ENCODE measurements around the gene SPEM1. TPM values are rescaled to one million over a fixed set of nuclear protein-coding genes. Genes with fewer than 3 reads are reported as not detected.

The SPEM1 gene
- total and polyA plus RNA-seq, 8 donors, result 0.20 TPM; not detected in 7

Other genes starting within 250 kb of the SPEM1 start
Only the 30 nearest of the 39 such genes appear.
- gene GABARAP, start 177.9 kb upstream of the SPEM1 start, total RNA-seq, result 100 to 1,000 TPM; 111 to 419 (median 206) TPM
- gene GABARAP, start 177.9 kb upstream of the SPEM1 start, polyA plus RNA-seq, result 1,000 to 10,000 TPM in 1 of 3 donors, 100 to 1,000 TPM in 2; 773 to 1,252 (median 934) TPM
- 10 to 100 TPM; 23.9 to 82.8 (median 54.0) TPM for gene CTDNEP1, start 168.6 kb upstream of the SPEM1 start, total RNA-seq
- 10 to 100 TPM; 71.8 to 85.1 (median 75.9) TPM for gene CTDNEP1, start 168.6 kb upstream of the SPEM1 start, polyA plus RNA-seq
- gene ELP5, start 168.1 kb upstream of the SPEM1 start, total RNA-seq, result 10 to 100 TPM in 3 of 5 donors, 1 to 10 TPM in 1, not detected in 1; 8.4 to 19.5 (median 13.6) TPM
- gene ELP5, start 168.1 kb upstream of the SPEM1 start, polyA plus RNA-seq, result 10 to 100 TPM; 24.4 to 45.2 (median 28.5) TPM
- gene CLDN7, start 157.8 kb upstream of the SPEM1 start, total RNA-seq, result 100 to 1,000 TPM in 1 of 5 donors, 10 to 100 TPM in 2, 1 to 10 TPM in 2; 1.8 to 829 (median 17.4) TPM
- 100 to 1,000 TPM in 1 of 3 donors, 1 to 10 TPM in 2; 3.1 to 114 (median 9.9) TPM for gene CLDN7, start 157.8 kb upstream of the SPEM1 start, polyA plus RNA-seq
- 10 to 100 TPM in 2 of 5 donors, 1 to 10 TPM in 3; 3.5 to 26.6 (median 7.0) TPM for gene SLC2A4, start 138.6 kb upstream of the SPEM1 start, total RNA-seq
- 10 to 100 TPM in 1 of 3 donors, 1 to 10 TPM in 1, under 1 TPM in 1; 0.92 to 15.9 (median 1.4) TPM for gene SLC2A4, start 138.6 kb upstream of the SPEM1 start, polyA plus RNA-seq
- gene YBX2, start 125.7 kb upstream of the SPEM1 start, total RNA-seq, result 10 to 100 TPM in 1 of 5 donors, 1 to 10 TPM in 1, under 1 TPM in 2, not detected in 1; 0.43 to 72.4 (median 1.1) TPM
- 1 to 10 TPM; 1.2 to 6.5 (median 1.8) TPM for gene YBX2, start 125.7 kb upstream of the SPEM1 start, polyA plus RNA-seq
- gene EIF5A, start 112.7 kb upstream of the SPEM1 start, total RNA-seq, result 100 to 1,000 TPM in 4 of 5 donors, 10 to 100 TPM in 1; 86.9 to 189 (median 137) TPM
- gene EIF5A, start 112.7 kb upstream of the SPEM1 start, polyA plus RNA-seq, result 100 to 1,000 TPM; 341 to 438 (median 394) TPM
- gene GPS2, start 105.0 kb upstream of the SPEM1 start, total RNA-seq, result 10 to 100 TPM; 23.9 to 91.6 (median 55.9) TPM
- 10 to 100 TPM; 74.3 to 84.9 (median 79.7) TPM for gene GPS2, start 105.0 kb upstream of the SPEM1 start, polyA plus RNA-seq
- 10 to 100 TPM; 17.8 to 84.0 (median 36.4) TPM for gene NEURL4, start 91.0 kb upstream of the SPEM1 start, total RNA-seq
- 10 to 100 TPM in 2 of 3 donors, 1 to 10 TPM in 1; 6.9 to 22.2 (median 15.6) TPM for gene NEURL4, start 91.0 kb upstream of the SPEM1 start, polyA plus RNA-seq
- gene ACAP1, start 83.8 kb upstream of the SPEM1 start, total RNA-seq, result 10 to 100 TPM in 4 of 5 donors, 1 to 10 TPM in 1; 8.3 to 33.3 (median 14.7) TPM
- 1 to 10 TPM; 4.4 to 6.4 (median 6.2) TPM for gene ACAP1, start 83.8 kb upstream of the SPEM1 start, polyA plus RNA-seq
- 10 to 100 TPM in 1 of 5 donors, 1 to 10 TPM in 3, under 1 TPM in 1; 0.58 to 11.0 (median 3.5) TPM for gene KCTD11, start 68.2 kb upstream of the SPEM1 start, total RNA-seq
- 10 to 100 TPM in 1 of 3 donors, 1 to 10 TPM in 2; 8.9 to 14.1 (median 9.4) TPM for gene KCTD11, start 68.2 kb upstream of the SPEM1 start, polyA plus RNA-seq
- not detected for gene TMEM95, start 65.2 kb upstream of the SPEM1 start, total RNA-seq
- not detected for gene TMEM95, start 65.2 kb upstream of the SPEM1 start, polyA plus RNA-seq
- 10 to 100 TPM in 3 of 5 donors, 1 to 10 TPM in 2; 5.7 to 37.1 (median 22.2) TPM for gene TNK1, start 39.2 kb upstream of the SPEM1 start, total RNA-seq
- gene TNK1, start 39.2 kb upstream of the SPEM1 start, polyA plus RNA-seq, result 10 to 100 TPM in 1 of 3 donors, 1 to 10 TPM in 2; 6.0 to 12.1 (median 7.8) TPM
- gene PLSCR3, start 25.8 kb upstream of the SPEM1 start, total RNA-seq, result 100 to 1,000 TPM in 1 of 5 donors, 10 to 100 TPM in 2, 1 to 10 TPM in 1, not detected in 1; 7.9 to 101 (median 29.6) TPM
- gene PLSCR3, start 25.8 kb upstream of the SPEM1 start, polyA plus RNA-seq, result 10 to 100 TPM; 21.9 to 27.1 (median 24.4) TPM
- 100 to 1,000 TPM in 2 of 5 donors, 10 to 100 TPM in 2, not detected in 1; 39.8 to 347 (median 161) TPM for gene TMEM256, start 16.2 kb upstream of the SPEM1 start, total RNA-seq
- gene TMEM256, start 16.2 kb upstream of the SPEM1 start, polyA plus RNA-seq, result 100 to 1,000 TPM; 189 to 282 (median 279) TPM
- gene NLGN2, start 12.5 kb upstream of the SPEM1 start, total RNA-seq, result 10 to 100 TPM in 3 of 5 donors, 1 to 10 TPM in 2; 4.6 to 42.0 (median 13.8) TPM
- 1 to 10 TPM; 1.7 to 7.9 (median 1.8) TPM for gene NLGN2, start 12.5 kb upstream of the SPEM1 start, polyA plus RNA-seq
- gene SPEM2, start 5.3 kb downstream of the SPEM1 start, total RNA-seq, result not detected
- gene SPEM2, start 5.3 kb downstream of the SPEM1 start, polyA plus RNA-seq, result not detected
- gene SPEM3, start 8.5 kb downstream of the SPEM1 start, total RNA-seq, result not detected
- gene SPEM3, start 8.5 kb downstream of the SPEM1 start, polyA plus RNA-seq, result not detected
- 10 to 100 TPM in 2 of 5 donors, 1 to 10 TPM in 2, not detected in 1; 1.3 to 48.4 (median 9.0) TPM for gene TMEM102, start 15.1 kb downstream of the SPEM1 start, total RNA-seq
- 1 to 10 TPM; 4.5 to 7.9 (median 6.4) TPM for gene TMEM102, start 15.1 kb downstream of the SPEM1 start, polyA plus RNA-seq
- 10 to 100 TPM in 1 of 5 donors, under 1 TPM in 1, not detected in 3; 0.37 to 15.6 TPM for gene FGF11, start 19.2 kb downstream of the SPEM1 start, total RNA-seq
- gene FGF11, start 19.2 kb downstream of the SPEM1 start, polyA plus RNA-seq, result 1 to 10 TPM in 1 of 3 donors, under 1 TPM in 1, not detected in 1; 0.50 to 2.9 TPM
- gene CHRNB1, start 24.7 kb downstream of the SPEM1 start, total RNA-seq, result 1 to 10 TPM in 3 of 5 donors, not detected in 2; 1.8 to 6.4 (median 4.2) TPM
- 10 to 100 TPM in 2 of 3 donors, 1 to 10 TPM in 1; 9.2 to 12.0 (median 10.7) TPM for gene CHRNB1, start 24.7 kb downstream of the SPEM1 start, polyA plus RNA-seq
- gene ZBTB4, start 59.3 kb downstream of the SPEM1 start, total RNA-seq, result 10 to 100 TPM; 15.8 to 31.5 (median 29.0) TPM
- 10 to 100 TPM; 16.3 to 18.0 (median 17.9) TPM for gene ZBTB4, start 59.3 kb downstream of the SPEM1 start, polyA plus RNA-seq
- gene SLC35G6, start 61.1 kb downstream of the SPEM1 start, total RNA-seq, result not detected
- gene SLC35G6, start 61.1 kb downstream of the SPEM1 start, polyA plus RNA-seq, result not detected
- 100 to 1,000 TPM in 2 of 5 donors, 10 to 100 TPM in 3; 55.4 to 750 (median 85.2) TPM for gene POLR2A, start 64.0 kb downstream of the SPEM1 start, total RNA-seq
- gene POLR2A, start 64.0 kb downstream of the SPEM1 start, polyA plus RNA-seq, result 10 to 100 TPM in 1 of 3 donors, 1 to 10 TPM in 2; 8.1 to 12.7 (median 10.0) TPM
- gene TNFSF12, start 128.7 kb downstream of the SPEM1 start, total RNA-seq, result 100 to 1,000 TPM in 1 of 5 donors, 10 to 100 TPM in 3, 1 to 10 TPM in 1; 6.1 to 199 (median 49.6) TPM
- gene TNFSF12, start 128.7 kb downstream of the SPEM1 start, polyA plus RNA-seq, result 10 to 100 TPM; 31.7 to 48.0 (median 45.1) TPM
- gene TNFSF13, start 138.4 kb downstream of the SPEM1 start, total RNA-seq, result 10 to 100 TPM; 15.6 to 55.4 (median 22.6) TPM
- 10 to 100 TPM; 24.0 to 35.9 (median 32.0) TPM for gene TNFSF13, start 138.4 kb downstream of the SPEM1 start, polyA plus RNA-seq
- gene SENP3, start 141.6 kb downstream of the SPEM1 start, total RNA-seq, result 10 to 100 TPM; 22.0 to 78.6 (median 49.9) TPM
- gene SENP3, start 141.6 kb downstream of the SPEM1 start, polyA plus RNA-seq, result 10 to 100 TPM; 39.3 to 55.0 (median 53.0) TPM
- gene CD68, start 159.3 kb downstream of the SPEM1 start, total RNA-seq, result 10 to 100 TPM; 11.1 to 19.2 (median 13.9) TPM
- gene CD68, start 159.3 kb downstream of the SPEM1 start, polyA plus RNA-seq, result 10 to 100 TPM; 13.8 to 39.6 (median 28.9) TPM
- 100 to 1,000 TPM in 3 of 5 donors, 10 to 100 TPM in 2; 64.8 to 188 (median 117) TPM for gene MPDU1, start 163.5 kb downstream of the SPEM1 start, total RNA-seq
- gene MPDU1, start 163.5 kb downstream of the SPEM1 start, polyA plus RNA-seq, result 10 to 100 TPM; 27.2 to 67.4 (median 64.0) TPM
- gene SOX15, start 169.8 kb downstream of the SPEM1 start, total RNA-seq, result 1 to 10 TPM in 1 of 5 donors, not detected in 4; 1.7 TPM
- 10 to 100 TPM in 1 of 3 donors, under 1 TPM in 2; 0.76 to 48.1 (median 0.81) TPM for gene SOX15, start 169.8 kb downstream of the SPEM1 start, polyA plus RNA-seq

Measured in stomach (tissue), 8 donors.